Measurements from ENCODE around the gene CLSTN3.

Gene CLSTN3

GRCh38 chr12:7096979-7097378, 33.2 kb upstream of the CLSTN3 start:
- in situ Hi-C loops (cut with MboI; ENCODE audit: low pct_unique_long_range_greater_than_20kb, low sequenced_read_pairs, unreplicated experiment), result no loop called here
- no peak for TF ChIP-seq CTCF (IDR thresholded peaks at IDR 0.05; ENCODE audit: extremely low read depth, insufficient read depth, missing control alignments)
- no peak for DNase-seq (ENCODE audit: low spot score)

GRCh38 chr12:7099290-7099996, 30.7 kb upstream of the CLSTN3 start:
- TF ChIP-seq CTCF (IDR thresholded peaks at IDR 0.05; ENCODE audit: extremely low read depth, insufficient read depth, missing control alignments), result no peak
- DNase-seq (ENCODE audit: low spot score), result no peak
- in situ Hi-C loops (cut with MboI; ENCODE audit: low pct_unique_long_range_greater_than_20kb, low sequenced_read_pairs, unreplicated experiment), result no loop called here

GRCh38 chr12:7100239-7100638, 29.9 kb upstream of the CLSTN3 start:
- in situ Hi-C loops (cut with MboI; ENCODE audit: low pct_unique_long_range_greater_than_20kb, low sequenced_read_pairs, unreplicated experiment), result loop anchor here (25.0 kb wide), 1 partner anchor 163 kb away; the partner anchor contains the start of genes ATN1, C12orf57 and RNU7-1
- DNase-seq (ENCODE audit: low spot score), result no peak
- no peak for TF ChIP-seq CTCF (IDR thresholded peaks at IDR 0.05; ENCODE audit: extremely low read depth, insufficient read depth, missing control alignments)

- in situ Hi-C loops (cut with MboI; ENCODE audit: low pct_unique_long_range_greater_than_20kb, low sequenced_read_pairs, unreplicated experiment), result loop anchor here (25.0 kb wide), 1 partner anchor 164 kb away; the partner anchor contains the start of genes ATN1, C12orf57 and RNU7-1
- no peak for DNase-seq (ENCODE audit: low spot score)
- TF ChIP-seq CTCF (IDR thresholded peaks at IDR 0.05; ENCODE audit: extremely low read depth, insufficient read depth, missing control alignments), result no peak
Observed at GRCh38 chr12:7101047-7101693, 29.0 kb upstream of the CLSTN3 start.

GRCh38 chr12:7101694-7102131, 28.5 kb upstream of the CLSTN3 start:
- no peak for TF ChIP-seq CTCF (IDR thresholded peaks at IDR 0.05; ENCODE audit: extremely low read depth, insufficient read depth, missing control alignments)
- DNase-seq (ENCODE audit: low spot score), result no peak
- in situ Hi-C loops (cut with MboI; ENCODE audit: low pct_unique_long_range_greater_than_20kb, low sequenced_read_pairs, unreplicated experiment), result loop anchor here (25.0 kb wide), 1 partner anchor 164 kb away; the partner anchor contains the start of genes ATN1, C12orf57 and RNU7-1

- no peak for DNase-seq (ENCODE audit: low spot score)
- in situ Hi-C loops (cut with MboI; ENCODE audit: low pct_unique_long_range_greater_than_20kb, low sequenced_read_pairs, unreplicated experiment), result loop anchor here (25.0 kb wide), 1 partner anchor 165 kb away; the partner anchor contains the start of genes ATN1, C12orf57 and RNU7-1
- no peak for TF ChIP-seq CTCF (IDR thresholded peaks at IDR 0.05; ENCODE audit: extremely low read depth, insufficient read depth, missing control alignments)
Observed at GRCh38 chr12:7102582-7102981, 27.6 kb upstream of the CLSTN3 start.

Data from GM13977 (cell line).